HG03520 (cell line): ENCODE results near the gene SCO1.
A peak's percentile ranks its signal among the peaks of the same experiment; 100 is the strongest.

Experiments used
- ATAC-seq: cut with Tn5 transposase; IDR thresholded peaks from one replicate; pipeline ENCODE4 v1.9.1; 2021; ENCODE audit warnings: mild to moderate bottlenecking, moderate library complexity; ENCODE audit not compliant: unreplicated experiment

Gene SCO1

GRCh38 chr17:10657148-10657547 is 40.2 kb downstream of the SCO1 start, which contains the start of gene MYH3:
MYH3 (minus strand) TSS chr17:10657309; CDS start chr17:10655064, 2,245 bp downstream.
- no peak for ATAC-seq

DNA sequence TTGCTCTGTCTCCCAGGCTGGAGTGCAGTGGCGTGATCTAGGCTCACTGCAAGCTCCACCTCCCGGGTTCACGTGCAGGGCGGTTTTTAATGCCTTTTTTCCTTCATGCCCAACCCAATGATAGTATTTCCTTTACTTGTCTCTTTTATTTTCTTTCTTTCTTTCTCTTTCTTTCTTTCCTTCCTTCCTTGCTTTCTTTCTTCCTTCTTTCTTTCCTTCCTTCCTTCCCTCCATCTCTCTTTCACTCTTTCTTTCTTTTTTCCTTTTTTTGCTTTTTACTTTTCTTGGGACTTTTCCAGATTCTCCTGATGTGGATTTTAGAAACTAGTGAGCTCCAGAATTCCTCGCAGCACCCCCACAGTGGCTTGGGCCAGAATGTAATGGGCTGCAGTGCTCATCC is 43.3 kb downstream of the SCO1 start:
- ATAC-seq = no peak

GRCh38 chr17:10652984-10653659 is 44.2 kb downstream of the SCO1 start:
- no peak for ATAC-seq

DNA sequence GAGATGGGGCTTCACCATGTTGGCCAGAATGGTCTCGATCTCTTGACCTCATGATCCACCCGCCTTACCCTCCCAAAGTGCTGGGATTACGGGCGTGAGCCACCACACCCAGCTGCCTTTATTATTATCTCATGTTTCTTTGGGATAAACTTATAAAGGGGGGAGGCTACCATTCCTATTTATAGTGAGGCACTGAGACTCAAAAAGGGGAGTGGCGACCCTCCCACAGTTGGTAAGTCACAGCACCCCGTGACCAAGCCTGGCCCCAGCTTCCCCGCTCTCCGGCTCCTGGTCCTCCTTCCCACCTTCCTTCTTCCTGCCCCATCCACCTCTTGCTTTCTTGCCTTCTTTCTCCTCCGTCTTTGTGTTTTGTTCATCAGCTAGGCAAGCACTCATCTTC is 45.4 kb downstream of the SCO1 start:
- no peak for ATAC-seq

DNA sequence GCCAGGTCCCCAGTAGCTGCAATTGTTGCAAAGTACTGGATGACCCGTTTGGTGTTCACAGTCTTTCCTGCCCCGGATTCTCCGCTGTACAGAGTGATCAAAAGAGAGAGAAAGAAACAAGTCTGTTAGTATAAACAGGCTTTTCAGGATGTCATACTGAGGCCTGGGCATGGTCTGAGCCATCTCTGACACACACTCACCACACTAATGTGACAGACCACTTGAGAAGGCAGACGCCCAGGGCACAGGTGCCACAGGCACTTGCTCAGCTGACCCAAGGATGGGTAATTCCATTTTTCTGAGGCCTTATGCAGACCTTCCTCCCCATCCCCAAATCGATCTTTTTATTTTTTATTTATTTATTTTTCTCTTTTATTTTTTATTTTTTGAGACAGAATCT is 47.7 kb downstream of the SCO1 start:
- no peak for ATAC-seq

- ATAC-seq = no peak
Measured at GRCh38 chr17:10648956-10649355, 48.4 kb downstream of the SCO1 start.

DNA sequence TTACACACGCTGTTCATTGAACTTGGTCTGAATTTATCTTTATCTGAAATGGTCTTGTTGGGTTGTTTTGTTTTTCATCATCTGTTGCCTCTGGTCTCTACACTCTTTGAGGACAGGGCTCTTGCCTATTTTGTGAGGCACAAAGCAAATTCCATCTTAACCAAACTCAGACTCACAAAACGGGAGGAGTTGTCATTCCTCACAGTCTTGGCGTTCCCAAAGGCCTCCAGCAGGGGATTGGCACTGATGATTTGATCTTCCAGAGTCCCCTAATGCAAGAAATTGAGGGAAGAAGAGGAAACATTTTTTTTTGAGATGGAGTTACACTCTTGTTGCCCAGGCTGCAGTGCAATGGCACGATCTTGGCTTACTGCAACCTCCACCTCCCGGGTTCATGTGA is 49.0 kb downstream of the SCO1 start:
- no peak for ATAC-seq

- ATAC-seq = no peak
Measured at GRCh38 chr17:10646392-10646990, 50.8 kb downstream of the SCO1 start.

- ATAC-seq = no peak
Measured at GRCh38 chr17:10640475-10640874, 56.9 kb downstream of the SCO1 start.

- no peak for ATAC-seq
Measured at GRCh38 chr17:10638151-10638550, 59.2 kb downstream of the SCO1 start.

- ATAC-seq = no peak
Measured at GRCh38 chr17:10635290-10635689, 62.0 kb downstream of the SCO1 start.

GRCh38 chr17:10633738-10634379 is 63.5 kb downstream of the SCO1 start:
- peak; percentile 93 for ATAC-seq

DNA sequence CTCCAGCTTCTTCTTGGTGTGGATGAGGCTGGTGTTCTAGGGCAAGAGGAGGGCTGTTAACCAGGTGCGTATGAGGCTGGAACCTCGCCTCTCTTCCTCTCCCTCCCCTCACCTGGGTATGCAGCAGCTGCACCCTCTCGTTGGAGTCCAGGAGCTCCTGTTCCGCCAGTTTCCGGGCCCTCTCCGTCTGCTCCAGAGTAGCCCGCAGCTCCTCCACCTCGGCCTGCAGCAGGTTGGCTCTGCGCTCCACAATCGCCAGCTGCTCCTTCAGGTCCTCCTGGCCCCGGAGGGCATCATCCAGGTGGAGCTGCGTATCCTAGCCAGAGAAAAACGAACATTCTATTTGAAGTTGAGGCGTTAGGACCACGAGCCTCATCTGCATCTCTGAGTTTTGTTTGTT is 65.6 kb downstream of the SCO1 start:
- ATAC-seq = no peak

- ATAC-seq = no peak
Measured at GRCh38 chr17:10631048-10631700, 66.2 kb downstream of the SCO1 start.

DNA sequence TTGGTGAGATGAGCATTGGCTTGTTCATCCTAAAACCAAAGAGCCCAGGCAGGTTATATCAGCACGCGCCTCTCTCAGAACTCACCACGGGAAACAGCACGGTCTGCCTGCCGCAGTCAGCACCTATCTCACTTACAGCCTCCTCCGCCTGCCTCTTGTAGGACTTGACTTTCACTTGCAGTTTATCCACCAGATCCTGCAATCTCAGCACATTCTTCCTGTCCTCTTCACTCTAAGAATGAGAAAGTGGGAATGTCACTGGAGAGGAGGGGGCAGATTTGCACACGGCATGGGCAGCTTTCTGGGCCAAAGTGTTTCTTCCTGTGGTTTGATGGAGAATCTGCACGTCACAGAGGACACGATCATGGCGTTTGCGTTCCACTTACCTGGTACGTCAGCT is 67.6 kb downstream of the SCO1 start:
- no peak for ATAC-seq

DNA sequence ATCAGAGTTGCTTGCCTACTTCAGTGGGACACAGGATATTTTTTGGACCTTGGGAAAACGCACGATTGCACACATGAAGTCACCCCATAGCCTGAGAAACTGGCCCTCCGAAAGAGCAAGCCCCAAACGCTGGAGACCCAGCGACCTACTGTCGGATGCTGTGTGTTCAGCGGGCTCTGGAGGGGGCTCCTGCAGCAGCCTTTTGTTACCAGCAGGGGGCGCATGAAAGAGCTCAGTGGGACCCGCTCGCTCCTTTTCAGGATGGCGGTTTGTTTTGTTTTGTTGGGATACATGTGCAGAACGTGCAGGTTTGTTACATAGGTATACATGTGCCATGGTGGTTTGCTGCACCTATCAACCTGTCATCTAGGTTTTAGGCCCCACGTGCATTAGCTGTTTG is 68.6 kb downstream of the SCO1 start:
- ATAC-seq = no peak

GRCh38 chr17:10626390-10626789 is 70.9 kb downstream of the SCO1 start:
- ATAC-seq = no peak

- no peak for ATAC-seq
Measured at GRCh38 chr17:10624969-10625368, 72.4 kb downstream of the SCO1 start.

- no peak for ATAC-seq
Measured at GRCh38 chr17:10623737-10624338, 73.5 kb downstream of the SCO1 start.

DNA sequence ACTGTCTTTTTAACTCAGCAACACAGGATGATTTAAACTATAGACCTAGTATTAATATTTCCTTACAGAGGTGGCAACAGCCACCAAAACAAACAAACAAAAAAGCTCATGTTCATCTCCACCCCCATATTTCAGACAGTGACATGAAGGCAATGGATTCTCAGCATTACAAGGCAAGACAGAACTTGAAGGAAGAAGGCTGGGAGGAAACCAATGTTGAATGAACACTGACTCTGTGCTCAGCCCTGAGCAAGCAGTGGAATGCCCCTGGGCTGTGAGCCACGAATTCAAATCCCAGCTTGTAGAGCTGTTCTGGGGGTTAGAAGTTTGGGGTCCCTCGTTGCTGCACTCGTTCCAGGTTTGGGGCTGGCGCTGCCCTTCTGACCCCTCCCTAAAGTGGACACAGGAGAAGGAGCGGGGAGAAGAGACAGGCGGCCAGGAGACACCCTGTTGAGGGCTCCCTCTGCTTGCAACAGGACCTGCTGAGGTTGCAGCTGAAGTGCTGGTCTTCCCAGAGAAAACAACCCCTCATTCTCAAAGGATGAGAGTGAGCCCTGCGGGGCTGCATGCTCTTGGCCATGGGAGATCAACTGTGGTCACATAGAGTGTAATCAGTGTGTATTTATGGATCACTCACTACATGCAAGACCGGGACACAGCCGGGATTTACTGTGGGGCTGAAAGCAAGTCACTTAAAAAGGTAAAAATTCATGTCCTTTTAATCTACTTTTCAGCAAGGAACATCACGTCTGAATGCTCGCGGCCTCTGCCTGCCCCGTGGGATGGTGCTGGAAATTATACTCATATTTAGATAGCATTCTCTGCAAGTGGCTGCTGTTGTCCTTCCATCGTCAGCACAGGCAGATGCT is 74.5 kb downstream of the SCO1 start:
- no peak for ATAC-seq
